LNCaP clone FGC (cell line): ENCODE data around the gene STX4.
A peak's percentile ranks its signal among the peaks of the same experiment; 100 is the strongest.

Source experiments
- DNase-seq: peaks from one replicate; pipeline ENCODE4 v3.0.0-alpha.2; 2011; ENCODE audit warnings: low read depth
- H3K4me3 ChIP-seq: 2 replicates; pipeline ENCODE4 v1.5.1; 2011; ENCODE audit warnings: mild to moderate bottlenecking, low read depth, low read length, control low read depth
- TF ChIP-seq, protein P1 (sequence below): IDR thresholded peaks from 2 replicates; pipeline ENCODE4 v1.5.1; 2012; ENCODE audit warnings: mild to moderate bottlenecking; ENCODE audit not compliant: control insufficient read depth, insufficient read depth; ENCODE audit errors: extremely low read depth

STX4 gene

DNA sequence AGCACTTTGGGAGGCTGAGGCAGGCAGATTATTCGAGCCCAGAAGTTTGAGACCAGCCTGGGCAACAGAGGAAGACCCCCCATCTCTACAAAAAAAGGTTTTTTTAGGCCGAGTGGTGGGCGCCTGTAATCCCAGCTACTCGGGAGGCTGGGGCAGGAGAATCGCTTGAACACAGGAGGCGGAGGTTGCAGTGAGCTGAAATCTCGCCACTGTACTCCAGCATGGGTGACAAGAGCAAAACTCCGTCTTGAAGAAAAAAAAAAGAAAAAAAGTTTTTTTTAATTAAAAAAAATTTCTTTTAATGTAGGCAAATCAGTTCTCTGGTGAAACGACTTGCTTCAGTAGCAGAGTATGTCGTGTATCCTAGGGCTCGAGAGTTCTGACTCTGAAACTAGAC, 37.4 kb upstream of the STX4 start:
- DNase-seq, result no peak
- H3K4me3 ChIP-seq, result no peak overlapping the region
- TF ChIP-seq, protein P1, sequence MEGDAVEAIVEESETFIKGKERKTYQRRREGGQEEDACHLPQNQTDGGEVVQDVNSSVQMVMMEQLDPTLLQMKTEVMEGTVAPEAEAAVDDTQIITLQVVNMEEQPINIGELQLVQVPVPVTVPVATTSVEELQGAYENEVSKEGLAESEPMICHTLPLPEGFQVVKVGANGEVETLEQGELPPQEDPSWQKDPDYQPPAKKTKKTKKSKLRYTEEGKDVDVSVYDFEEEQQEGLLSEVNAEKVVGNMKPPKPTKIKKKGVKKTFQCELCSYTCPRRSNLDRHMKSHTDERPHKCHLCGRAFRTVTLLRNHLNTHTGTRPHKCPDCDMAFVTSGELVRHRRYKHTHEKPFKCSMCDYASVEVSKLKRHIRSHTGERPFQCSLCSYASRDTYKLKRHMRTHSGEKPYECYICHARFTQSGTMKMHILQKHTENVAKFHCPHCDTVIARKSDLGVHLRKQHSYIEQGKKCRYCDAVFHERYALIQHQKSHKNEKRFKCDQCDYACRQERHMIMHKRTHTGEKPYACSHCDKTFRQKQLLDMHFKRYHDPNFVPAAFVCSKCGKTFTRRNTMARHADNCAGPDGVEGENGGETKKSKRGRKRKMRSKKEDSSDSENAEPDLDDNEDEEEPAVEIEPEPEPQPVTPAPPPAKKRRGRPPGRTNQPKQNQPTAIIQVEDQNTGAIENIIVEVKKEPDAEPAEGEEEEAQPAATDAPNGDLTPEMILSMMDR, result no peak

GRCh38 chr16:30996324-30996984, 36.9 kb upstream of the STX4 start:
- TF ChIP-seq, protein P1, result no peak
- no peak for DNase-seq
- peak overlapping the region; percentile 47 for H3K4me3 ChIP-seq

GRCh38 chr16:30996985-30997724, 36.2 kb upstream of the STX4 start:
- peak overlapping the region; percentile 47 for H3K4me3 ChIP-seq
- no peak for DNase-seq
- TF ChIP-seq, protein P1, result no peak

GRCh38 chr16:30997725-30998711, 35.3 kb upstream of the STX4 start:
- TF ChIP-seq, protein P1, result no peak
- peak overlapping the region; percentile 47; the same call in 1 of the 2 replicates for H3K4me3 ChIP-seq
- DNase-seq, result no peak

GRCh38 chr16:30998852-30999761, 34.3 kb upstream of the STX4 start:
- no peak for DNase-seq
- H3K4me3 ChIP-seq, result no peak overlapping the region
- TF ChIP-seq, protein P1, result no peak
